SH-SY5Y (cell line): Measurements from ENCODE around the gene FLNA.

Experiments
- GATA2 ChIP-seq: IDR thresholded peaks from 2 replicates; pipeline ENCODE4 v1.6.1; 2011; ENCODE audit warnings: mild to moderate bottlenecking, low read depth, low read length
- GATA3 ChIP-seq: IDR thresholded peaks from 2 replicates; pipeline ENCODE4 v1.6.1; 2011; ENCODE audit warnings: low read depth, mild to moderate bottlenecking, low read length, moderate library complexity

The FLNA gene

GRCh38 chrX:154403192-154403591, 28.8 kb upstream of the FLNA start:
- no peak for TF ChIP-seq GATA2
- no peak for TF ChIP-seq GATA3

GRCh38 chrX:154402622-154403127, 28.2 kb upstream of the FLNA start:
- no peak for TF ChIP-seq GATA2
- TF ChIP-seq GATA3 = no peak

- no peak for TF ChIP-seq GATA3
- TF ChIP-seq GATA2 = no peak
These were observed 27.6 kb upstream of the FLNA start for GRCh38 chrX:154401918-154402621.

- no peak for TF ChIP-seq GATA2
- TF ChIP-seq GATA3 = no peak
These were observed 26.8 kb upstream of the FLNA start for GRCh38 chrX:154401045-154401799.

- TF ChIP-seq GATA2 (no peak), GATA3 (no peak)
These were observed 25.3 kb upstream of the FLNA start for GRCh38 chrX:154399527-154400368.

- TF ChIP-seq GATA3 (no peak), GATA2 (no peak)
These were observed 24.5 kb upstream of the FLNA start for GRCh38 chrX:154398668-154399526.

GRCh38 chrX:154397888-154398667, 23.6 kb upstream of the FLNA start, which contains the start of gene RPL10:
RPL10 (plus strand) TSS chrX:154398377; CDS start chrX:154398520, 143 bp downstream.
- TF ChIP-seq GATA3 (no peak), GATA2 (no peak)

GRCh38 chrX:154396973-154397887, 22.8 kb upstream of the FLNA start:
- TF ChIP-seq GATA2 = no peak
- TF ChIP-seq GATA3 = no peak

- TF ChIP-seq GATA3 = no peak
- TF ChIP-seq GATA2 = no peak
These were observed 10.0 kb upstream of the FLNA start for GRCh38 chrX:154384284-154384892.

GRCh38 chrX:154383359-154384283, 9.2 kb upstream of the FLNA start:
- no peak for TF ChIP-seq GATA2
- TF ChIP-seq GATA3 = no peak
